Measurements from ENCODE around the gene OR4K1. TPM values are rescaled to one million over a fixed set of nuclear protein-coding genes. Genes with fewer than 3 reads are reported as not detected.

Gene OR4K1
- total RNA-seq, 1 experiment from 2014 or later: not detected

DNA sequence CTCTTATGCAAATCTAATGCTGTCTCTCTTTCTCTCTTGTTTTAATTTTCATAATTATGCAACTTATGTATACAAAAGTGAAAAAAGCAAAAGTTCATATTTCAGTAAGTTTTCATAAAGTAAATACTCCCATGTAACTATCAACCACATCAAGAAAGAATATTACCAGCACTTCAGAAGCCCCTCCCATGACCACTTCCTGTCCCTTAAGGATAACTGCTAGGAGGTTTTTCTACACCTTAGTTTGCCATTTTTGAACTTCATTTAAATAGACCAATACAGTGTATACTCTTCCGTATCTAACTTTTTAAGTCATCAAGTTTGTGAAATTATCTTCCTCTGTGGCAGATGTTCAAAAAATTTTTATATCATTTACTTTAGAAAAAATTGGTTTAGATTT lies 44.1 kb downstream of the OR4K1 start:
- TF ChIP-seq EZH2 (IDR thresholded peaks at IDR 0.05; ENCODE audit: borderline replicate concordance, low read depth, low read length, poor library complexity, severe bottlenecking): no peak
- TF ChIP-seq, protein P1, sequence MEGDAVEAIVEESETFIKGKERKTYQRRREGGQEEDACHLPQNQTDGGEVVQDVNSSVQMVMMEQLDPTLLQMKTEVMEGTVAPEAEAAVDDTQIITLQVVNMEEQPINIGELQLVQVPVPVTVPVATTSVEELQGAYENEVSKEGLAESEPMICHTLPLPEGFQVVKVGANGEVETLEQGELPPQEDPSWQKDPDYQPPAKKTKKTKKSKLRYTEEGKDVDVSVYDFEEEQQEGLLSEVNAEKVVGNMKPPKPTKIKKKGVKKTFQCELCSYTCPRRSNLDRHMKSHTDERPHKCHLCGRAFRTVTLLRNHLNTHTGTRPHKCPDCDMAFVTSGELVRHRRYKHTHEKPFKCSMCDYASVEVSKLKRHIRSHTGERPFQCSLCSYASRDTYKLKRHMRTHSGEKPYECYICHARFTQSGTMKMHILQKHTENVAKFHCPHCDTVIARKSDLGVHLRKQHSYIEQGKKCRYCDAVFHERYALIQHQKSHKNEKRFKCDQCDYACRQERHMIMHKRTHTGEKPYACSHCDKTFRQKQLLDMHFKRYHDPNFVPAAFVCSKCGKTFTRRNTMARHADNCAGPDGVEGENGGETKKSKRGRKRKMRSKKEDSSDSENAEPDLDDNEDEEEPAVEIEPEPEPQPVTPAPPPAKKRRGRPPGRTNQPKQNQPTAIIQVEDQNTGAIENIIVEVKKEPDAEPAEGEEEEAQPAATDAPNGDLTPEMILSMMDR (conservative IDR thresholded peaks at IDR 0.05; ENCODE audit: low read depth, low read length): no peak
- H3K9me3 ChIP-seq (ENCODE audit: low read depth, low read length, poor library complexity, severe bottlenecking): no peaks in the 10 kb centered on the region
- ChIA-PET POLR2A (ENCODE audit: low non-redundant PET) (no interaction called here), CTCF (no interaction called here)
- no peaks in the 10 kb centered on the region for H3K27me3 ChIP-seq (replicated peaks; ENCODE audit: insufficient read depth, low read depth, low read length, poor library complexity)
- no peaks in the 10 kb centered on the region for H3K36me3 ChIP-seq (ENCODE audit: insufficient read depth, low read length, poor library complexity, severe bottlenecking)
- no peak overlapping the region for H3K27ac ChIP-seq (ENCODE audit: low read depth, low read length, poor library complexity, severe bottlenecking)
- no TSS peak for BruUV-seq (replicated peaks)
- H3K4me3 ChIP-seq (ENCODE audit: low read depth, low read length, poor library complexity, severe bottlenecking): no peak overlapping the region
- no peak for DNase-seq (ENCODE audit: low spot score)
- intact Hi-C loops (cut with micrococcal nuclease; ENCODE audit: unreplicated experiment): no loop called here
- H3K4me1 ChIP-seq (ENCODE audit: insufficient read depth, low read length, poor library complexity, severe bottlenecking): no peaks in the 10 kb centered on the region

DNA sequence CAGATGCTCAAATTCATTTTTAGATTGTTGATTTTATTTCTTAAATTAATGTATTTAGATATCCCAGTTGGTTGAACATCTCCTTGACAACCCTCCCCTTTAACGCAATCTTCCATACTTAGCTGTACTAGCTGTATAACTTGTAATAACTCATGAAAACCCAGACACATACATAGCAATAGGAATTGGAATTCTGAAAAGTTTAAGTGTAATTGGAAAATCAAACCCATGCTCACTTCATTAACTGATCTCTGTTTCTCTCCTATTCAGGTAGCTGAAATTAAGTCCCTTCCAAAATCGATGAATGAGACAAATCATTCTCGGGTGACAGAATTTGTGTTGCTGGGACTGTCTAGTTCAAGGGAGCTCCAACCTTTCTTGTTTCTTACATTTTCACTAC lies 44.6 kb downstream of the OR4K1 start, which contains the start of gene OR4K15:
Gene OR4K15, plus strand, starts transcription at position 301 of the 400 bp plus-strand sequence. Its CDS starts 0 bp downstream, at position 301.
- BruUV-seq (replicated peaks): no TSS peak
- Histone ChIP-seq H3K9me3 (ENCODE audit: low read depth, low read length, poor library complexity, severe bottlenecking) (no peaks in the 10 kb centered on the region), H3K4me1 (ENCODE audit: insufficient read depth, low read length, poor library complexity, severe bottlenecking) (no peaks in the 10 kb centered on the region), H3K36me3 (ENCODE audit: insufficient read depth, low read length, poor library complexity, severe bottlenecking) (no peaks in the 10 kb centered on the region), H3K27me3 (replicated peaks; ENCODE audit: insufficient read depth, low read depth, low read length, poor library complexity) (no peaks in the 10 kb centered on the region), H3K27ac (ENCODE audit: low read depth, low read length, poor library complexity, severe bottlenecking) (no peak within 1 kb of the TSS), H3K4me3 (ENCODE audit: low read depth, low read length, poor library complexity, severe bottlenecking) (no peak within 1 kb of the TSS)
- DNase-seq (ENCODE audit: low spot score): no peak
- CTCF ChIA-PET: no interaction called here
- POLR2A ChIA-PET (ENCODE audit: low non-redundant PET): no interaction called here
- intact Hi-C loops (cut with micrococcal nuclease; ENCODE audit: unreplicated experiment): no loop called here
- no peak for TF ChIP-seq EZH2 (IDR thresholded peaks at IDR 0.05; ENCODE audit: borderline replicate concordance, low read depth, low read length, poor library complexity, severe bottlenecking)
- TF ChIP-seq, protein P1 (conservative IDR thresholded peaks at IDR 0.05; ENCODE audit: low read depth, low read length): no peak

Other genes with a start within 250 kb of the OR4K1 start
- not detected in 2 replicates for gene OR11H2, start 217.0 kb upstream of the OR4K1 start, total RNA-seq (2021)
- gene OR4Q3, start 187.3 kb upstream of the OR4K1 start, total RNA-seq (2021): not detected in 2 replicates
- not detected in 2 replicates for gene OR4M1, start 157.4 kb upstream of the OR4K1 start, total RNA-seq (2021)
- gene OR4N2, start 127.1 kb upstream of the OR4K1 start, total RNA-seq (2021): not detected in 2 replicates
- gene OR4K2, start 55.8 kb upstream of the OR4K1 start, total RNA-seq (2021): not detected in 2 replicates
- gene OR4K5, start 10.3 kb upstream of the OR4K1 start, total RNA-seq (2021): not detected in 2 replicates
- gene OR4K15, start 44.7 kb downstream of the OR4K1 start, total RNA-seq (2021): not detected in 2 replicates
- gene OR4Q2, start 71.2 kb downstream of the OR4K1 start, total RNA-seq (2021): not detected in 2 replicates
- not detected in 2 replicates for gene OR4K14, start 88.4 kb downstream of the OR4K1 start, total RNA-seq (2021)
- gene OR4K13, start 105.1 kb downstream of the OR4K1 start, total RNA-seq (2021): not detected in 2 replicates
- not detected in 2 replicates for gene OR4L1, start 129.1 kb downstream of the OR4K1 start, total RNA-seq (2021)
- gene OR4K17, start 179.8 kb downstream of the OR4K1 start, total RNA-seq (2021): not detected in 2 replicates
- gene OR4N5, start 207.9 kb downstream of the OR4K1 start, total RNA-seq (2021): not detected in 2 replicates

All from A673 (cell line).